Osteocyte (in vitro differentiated cells): ENCODE measurements around the gene MTMR6. TPM values are rescaled to one million over a fixed set of nuclear protein-coding genes. Genes with fewer than 3 reads are reported as not detected.

Experiments used
- DNase-seq: peaks from one replicate; pipeline ENCODE4 v3.0.0; 2021; ENCODE audit warnings: mixed read lengths; ENCODE audit not compliant: unreplicated experiment; ENCODE audit errors: extremely low spot score
- H3K27ac Mint-ChIP-seq: one replicate; pipeline ENCODE4 v1.8.0; 2021; ENCODE audit warnings: mild to moderate bottlenecking, mixed read lengths; ENCODE audit not compliant: unreplicated experiment
- H3K27me3 Mint-ChIP-seq: one replicate; pipeline ENCODE4 v1.8.0; 2021; ENCODE audit warnings: mixed read lengths; ENCODE audit not compliant: unreplicated experiment
- H3K36me3 Mint-ChIP-seq: one replicate; pipeline ENCODE4 v1.8.0; 2021; ENCODE audit warnings: mixed read lengths; ENCODE audit not compliant: unreplicated experiment
- H3K4me1 Mint-ChIP-seq: one replicate; pipeline ENCODE4 v1.8.0; 2021; ENCODE audit warnings: mixed read lengths; ENCODE audit not compliant: unreplicated experiment
- H3K4me3 Mint-ChIP-seq: one replicate; pipeline ENCODE4 v1.8.0; 2021; ENCODE audit warnings: mild to moderate bottlenecking, moderate library complexity, mixed read lengths; ENCODE audit not compliant: unreplicated experiment
- H3K9me3 Mint-ChIP-seq: one replicate; pipeline ENCODE4 v1.8.0; 2021; ENCODE audit warnings: mixed read lengths; ENCODE audit not compliant: unreplicated experiment
- long read RNA-seq: library from polyadenylated mRNA; unstranded; transcript quantifications from one replicate; pipeline ENCODE4 v2.0.0, GENCODE V29; 2021
- total RNA-seq: library from RNA; stranded (reverse); gene quantifications from 2 replicates; pipeline ENCODE4 v1.2.1, GENCODE V29; 2021
- TF ChIP-seq, protein P1 (sequence below): fragments of 200-600 bp; sonication (generic); IDR thresholded peaks from 2 replicates; pipeline ENCODE4 v1.5.0; 2021; ENCODE audit warnings: antibody characterized with exemption, mild to moderate bottlenecking, moderate library complexity

Gene MTMR6
- 19.5 and 19.6 TPM in 2 replicates for total RNA-seq
- long read RNA-seq, full-length matches to known transcripts: 139 of 202 reads
- long read RNA-seq, partial matches to known transcripts: 42 of 202 reads
- long read RNA-seq, other reads (novel, unspliced or antisense): 21 of 202 reads

DNA sequence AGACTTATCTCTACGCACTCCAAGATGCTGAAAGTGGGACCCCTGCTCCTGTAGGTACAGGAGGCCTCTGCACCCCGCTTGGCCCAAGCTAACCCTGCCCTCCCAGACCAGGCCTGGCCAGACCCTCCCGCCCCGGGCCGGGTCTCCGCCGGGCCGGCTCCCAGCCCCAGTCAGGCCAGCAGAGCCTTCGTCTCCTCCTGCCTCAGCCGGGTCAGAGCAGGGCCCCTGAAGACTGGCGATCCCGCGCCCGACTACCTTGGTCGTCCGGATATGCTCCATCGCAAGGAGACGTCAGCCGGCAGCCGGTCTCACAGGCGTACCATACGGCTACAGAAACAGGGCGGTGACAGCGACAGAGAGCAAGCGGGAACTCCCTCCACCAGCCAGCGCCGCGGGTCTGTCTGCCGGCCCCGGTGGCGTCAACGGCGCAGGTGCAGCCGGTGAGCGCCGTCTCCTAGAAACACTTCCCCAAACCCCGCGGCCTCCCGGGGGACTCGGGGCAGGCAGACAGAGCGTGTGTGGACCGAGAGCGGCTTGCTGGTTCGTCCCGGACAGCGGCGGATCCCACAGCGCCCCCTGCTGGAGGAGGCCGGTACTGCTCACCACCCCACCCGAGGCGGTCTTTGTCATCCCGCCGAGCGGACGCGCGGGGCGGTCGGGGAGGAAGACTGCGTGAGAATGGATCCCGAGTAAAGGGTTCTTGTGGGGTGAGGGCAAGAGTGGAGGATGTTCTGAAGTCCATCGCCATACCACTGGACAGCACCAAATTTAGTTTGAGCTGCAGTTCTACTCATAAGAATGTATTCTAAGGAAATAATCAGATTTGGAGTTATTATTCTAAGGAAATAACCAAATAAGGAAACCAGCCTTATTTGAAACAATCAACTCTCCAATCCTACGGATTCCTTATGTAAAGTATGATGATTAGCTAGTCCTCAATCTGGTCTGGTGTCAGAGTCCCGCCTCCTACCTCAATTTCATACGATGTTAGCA lies at the start of gene MTMR6:
TSS of gene MTMR6 (minus strand) at position 520 of the 993 bp plus-strand sequence. CDS start at position 279, 241 bp downstream.
- TF ChIP-seq, protein P1, sequence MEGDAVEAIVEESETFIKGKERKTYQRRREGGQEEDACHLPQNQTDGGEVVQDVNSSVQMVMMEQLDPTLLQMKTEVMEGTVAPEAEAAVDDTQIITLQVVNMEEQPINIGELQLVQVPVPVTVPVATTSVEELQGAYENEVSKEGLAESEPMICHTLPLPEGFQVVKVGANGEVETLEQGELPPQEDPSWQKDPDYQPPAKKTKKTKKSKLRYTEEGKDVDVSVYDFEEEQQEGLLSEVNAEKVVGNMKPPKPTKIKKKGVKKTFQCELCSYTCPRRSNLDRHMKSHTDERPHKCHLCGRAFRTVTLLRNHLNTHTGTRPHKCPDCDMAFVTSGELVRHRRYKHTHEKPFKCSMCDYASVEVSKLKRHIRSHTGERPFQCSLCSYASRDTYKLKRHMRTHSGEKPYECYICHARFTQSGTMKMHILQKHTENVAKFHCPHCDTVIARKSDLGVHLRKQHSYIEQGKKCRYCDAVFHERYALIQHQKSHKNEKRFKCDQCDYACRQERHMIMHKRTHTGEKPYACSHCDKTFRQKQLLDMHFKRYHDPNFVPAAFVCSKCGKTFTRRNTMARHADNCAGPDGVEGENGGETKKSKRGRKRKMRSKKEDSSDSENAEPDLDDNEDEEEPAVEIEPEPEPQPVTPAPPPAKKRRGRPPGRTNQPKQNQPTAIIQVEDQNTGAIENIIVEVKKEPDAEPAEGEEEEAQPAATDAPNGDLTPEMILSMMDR: peak; percentile 100
- H3K27ac Mint-ChIP-seq: peak within 1 kb of the TSS; percentile 96
- peaks cover 20% of the 10 kb centered on the region for H3K4me1 Mint-ChIP-seq
- no peaks in the 10 kb centered on the region for H3K9me3 Mint-ChIP-seq
- H3K36me3 Mint-ChIP-seq: no peaks in the 10 kb centered on the region
- peak; percentile 99 for DNase-seq
- peak within 1 kb of the TSS; percentile 97 for H3K4me3 Mint-ChIP-seq
- peaks cover 24% of the 10 kb centered on the region for H3K27me3 Mint-ChIP-seq

DNA sequence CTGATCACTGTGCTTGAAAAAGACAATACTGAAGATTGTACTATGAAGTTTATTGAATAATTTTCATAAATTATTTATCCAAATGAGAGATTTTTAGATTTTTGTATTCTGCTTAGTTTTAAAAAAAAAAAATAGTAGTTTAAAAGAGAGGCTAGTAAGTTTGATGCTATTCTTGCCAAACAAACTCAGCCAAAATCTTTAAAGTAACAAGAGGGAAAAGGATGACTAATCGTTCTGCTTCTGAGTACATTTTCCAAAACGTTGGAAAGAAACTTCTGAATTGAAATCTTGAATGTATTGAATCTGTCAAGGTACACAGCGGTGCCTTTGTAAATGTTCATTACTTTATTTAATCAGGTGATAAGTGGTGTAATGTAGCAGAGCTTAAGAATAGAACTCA lies 48.6 kb upstream of the MTMR6 start:
- no peak for DNase-seq
- H3K4me1 Mint-ChIP-seq: peaks cover 6% of the 10 kb centered on the region
- H3K27me3 Mint-ChIP-seq: no peaks in the 10 kb centered on the region
- no peak overlapping the region for H3K27ac Mint-ChIP-seq
- TF ChIP-seq, protein P1: no peak
- no peak overlapping the region for H3K4me3 Mint-ChIP-seq
- no peaks in the 10 kb centered on the region for H3K9me3 Mint-ChIP-seq
- H3K36me3 Mint-ChIP-seq: peaks cover 36% of the 10 kb centered on the region

GRCh38 chr13:25330541-25330940 lies 43.3 kb upstream of the MTMR6 start:
- TF ChIP-seq, protein P1: no peak
- Mint-ChIP-seq H3K4me3 (no peak overlapping the region), H3K4me1 (peaks cover 2% of the 10 kb centered on the region), H3K27me3 (no peaks in the 10 kb centered on the region), H3K36me3 (peaks cover 44% of the 10 kb centered on the region), H3K9me3 (no peaks in the 10 kb centered on the region), H3K27ac (no peak overlapping the region)
- no peak for DNase-seq

GRCh38 chr13:25329706-25330105 lies 42.4 kb upstream of the MTMR6 start:
- TF ChIP-seq, protein P1: no peak

GRCh38 chr13:25324100-25324499 lies 36.8 kb upstream of the MTMR6 start:
- no peaks in the 10 kb centered on the region for H3K4me1 Mint-ChIP-seq
- H3K9me3 Mint-ChIP-seq: no peaks in the 10 kb centered on the region
- no peak for DNase-seq
- TF ChIP-seq, protein P1: no peak
- no peak overlapping the region for H3K4me3 Mint-ChIP-seq
- no peaks in the 10 kb centered on the region for H3K27me3 Mint-ChIP-seq
- H3K27ac Mint-ChIP-seq: no peak overlapping the region
- peaks cover 43% of the 10 kb centered on the region for H3K36me3 Mint-ChIP-seq

More at GRCh38 chr13:25329706-25330105, 42.4 kb upstream of the MTMR6 start:
- no peak for DNase-seq
- peaks cover 52% of the 10 kb centered on the region for H3K36me3 Mint-ChIP-seq
- no peak overlapping the region for H3K27ac Mint-ChIP-seq
- H3K4me1 Mint-ChIP-seq: peaks cover 2% of the 10 kb centered on the region
- H3K9me3 Mint-ChIP-seq: no peaks in the 10 kb centered on the region
- no peaks in the 10 kb centered on the region for H3K27me3 Mint-ChIP-seq
- no peak overlapping the region for H3K4me3 Mint-ChIP-seq
